ENCODE results near the gene ARHGAP9. TPM values are rescaled to one million over a fixed set of nuclear protein-coding genes. Genes with fewer than 3 reads are reported as not detected.

The ARHGAP9 gene
- total and polyA plus RNA-seq, 2 of the 8 experiments (the other 6 are each of a cell fraction or from before 2014, with no cell fraction given) = 3.2 to 6.0 TPM

DNA sequence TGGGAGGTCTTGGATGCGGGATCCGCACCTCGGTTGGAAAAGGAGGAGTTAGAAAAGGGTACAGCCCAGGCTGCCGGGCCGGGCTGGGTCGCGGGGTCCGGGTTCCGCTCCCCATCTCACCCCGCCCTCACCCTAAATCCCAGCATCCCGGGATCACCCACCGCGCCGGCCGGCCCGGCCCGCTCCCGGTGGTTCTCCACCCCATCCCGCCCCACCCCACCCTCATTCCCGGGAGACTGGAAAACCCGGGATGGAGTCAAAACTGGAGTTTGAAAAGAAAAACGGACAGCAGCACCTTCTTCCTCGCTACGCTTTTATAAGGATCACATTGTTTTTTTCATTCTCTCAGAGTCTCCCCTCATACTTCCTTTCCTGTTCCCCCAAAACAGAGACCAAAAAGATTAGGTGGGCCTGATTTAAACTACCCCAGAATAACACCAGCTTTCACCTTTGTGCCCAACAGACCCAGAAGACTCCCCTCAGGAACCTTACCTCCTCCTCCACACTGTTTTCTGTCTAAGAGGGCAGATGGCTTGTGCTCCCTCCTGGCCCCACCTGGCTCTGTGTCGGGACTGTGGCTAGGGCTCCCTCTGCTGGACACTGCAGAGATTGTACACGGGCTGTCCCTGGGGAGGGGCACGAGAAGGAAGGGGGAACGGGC lies 17.3 kb downstream of the ARHGAP9 start (continued):
- TF ChIP-seq RBBP5 (IDR thresholded peaks at IDR 0.05; ENCODE audit: borderline replicate concordance, low read depth, low read length) = no peak
- TF ChIP-seq KDM4A (IDR thresholded peaks at IDR 0.05; ENCODE audit: low read depth, low read length, severe bottlenecking) = peak; percentile 35
- TF ChIP-seq BRCA1 (IDR thresholded peaks at IDR 0.05; ENCODE audit: low read depth, low read length) = no peak
- TF ChIP-seq TEAD4 (IDR thresholded peaks at IDR 0.05; ENCODE audit: low read depth, low read length) = no peak
- TF ChIP-seq CREB1 (IDR thresholded peaks at IDR 0.05) = peak; percentile 77
- TF ChIP-seq, protein P1, sequence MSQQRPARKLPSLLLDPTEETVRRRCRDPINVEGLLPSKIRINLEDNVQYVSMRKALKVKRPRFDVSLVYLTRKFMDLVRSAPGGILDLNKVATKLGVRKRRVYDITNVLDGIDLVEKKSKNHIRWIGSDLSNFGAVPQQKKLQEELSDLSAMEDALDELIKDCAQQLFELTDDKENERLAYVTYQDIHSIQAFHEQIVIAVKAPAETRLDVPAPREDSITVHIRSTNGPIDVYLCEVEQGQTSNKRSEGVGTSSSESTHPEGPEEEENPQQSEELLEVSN (IDR thresholded peaks at IDR 0.05) = peak; percentile 47; the same call in 1 of the 2 replicates
- no peak for TF ChIP-seq POU5F1 (IDR thresholded peaks at IDR 0.05; ENCODE audit: low read depth, low read length)
- TF ChIP-seq HDAC2 (IDR thresholded peaks at IDR 0.05; ENCODE audit: borderline replicate concordance in 1 of 2, low read depth in 2 of 2, low read length in 2 of 2) = 0 out of 4 replicates have a peak, but pooled peaks of 1 of the 2 experiments have one; percentile 1

Measured in H1 (cell line).